GM23248 (cell line): Measurements from ENCODE around the gene OR6B1. TPM values are rescaled to one million over a fixed set of nuclear protein-coding genes. Genes with fewer than 3 reads are reported as not detected.
A peak's percentile ranks its signal among the peaks of the same experiment; 100 is the strongest.

ENCODE experiments used
- DNase-seq: peaks from one replicate; pipeline ENCODE4 v3.0.0-alpha.2; 2015
- H2AFZ ChIP-seq: fragments of 200-600 bp; sonication (generic); 2 replicates; pipeline ENCODE4 v1.6.1; 2016; ENCODE audit warnings: antibody characterized with exemption
- H3F3A ChIP-seq: fragments of 200-600 bp; sonication (generic); 2 replicates; pipeline ENCODE4 v1.6.1; 2016; ENCODE audit warnings: mild to moderate bottlenecking, antibody characterized with exemption, mixed run types; ENCODE audit not compliant: insufficient read depth
- H3K27ac ChIP-seq: fragments of 200-600 bp; sonication (generic); 2 replicates; pipeline ENCODE4 v1.5.1; 2016; ENCODE audit warnings: mild to moderate bottlenecking
- H3K27me3 ChIP-seq: fragments of 200-600 bp; sonication (generic); replicated peaks from 2 replicates; pipeline ENCODE4 v1.6.1; 2016; ENCODE audit warnings: mild to moderate bottlenecking; ENCODE audit not compliant: insufficient read depth
- H3K36me3 ChIP-seq: fragments of 200-600 bp; sonication (generic); 2 replicates; pipeline ENCODE4 v1.6.1; 2016; ENCODE audit warnings: low read depth, mild to moderate bottlenecking
- H3K4me1 ChIP-seq: fragments of 200-600 bp; sonication (generic); 2 replicates; pipeline ENCODE4 v1.6.1; 2016; ENCODE audit warnings: mild to moderate bottlenecking; ENCODE audit not compliant: insufficient read depth
- H3K4me2 ChIP-seq: fragments of 200-600 bp; sonication (generic); one replicate; pipeline ENCODE4 v1.6.1; 2016; ENCODE audit warnings: mild to moderate bottlenecking; ENCODE audit not compliant: unreplicated experiment
- H3K4me3 ChIP-seq: fragments of 200-600 bp; sonication (generic); 2 replicates; pipeline ENCODE4 v1.5.1; 2016; ENCODE audit warnings: mild to moderate bottlenecking
- H3K79me2 ChIP-seq: fragments of 200-600 bp; sonication (generic); 2 replicates; pipeline ENCODE4 v1.6.1; 2016; ENCODE audit warnings: mild to moderate bottlenecking; ENCODE audit not compliant: insufficient read depth
- H3K9ac ChIP-seq: fragments of 200-600 bp; sonication (generic); 2 replicates; pipeline ENCODE4 v1.6.1; 2016; ENCODE audit warnings: mild to moderate bottlenecking
- H3K9me2 ChIP-seq: fragments of 200-600 bp; sonication (generic); 2 replicates; pipeline ENCODE4 v1.6.1; 2016; ENCODE audit warnings: mixed run types, mild to moderate bottlenecking, moderate library complexity; ENCODE audit not compliant: insufficient read depth
- H3K9me3 ChIP-seq: fragments of 200-600 bp; sonication (generic); one replicate; pipeline ENCODE4 v1.6.1; 2017; ENCODE audit warnings: low read depth
- H4K20me1 ChIP-seq: fragments of 200-600 bp; sonication (generic); 2 replicates; pipeline ENCODE4 v1.6.0; 2016; ENCODE audit not compliant: insufficient read depth
- EZH2 ChIP-seq: fragments of 200-600 bp; sonication (generic); IDR thresholded peaks from 2 replicates; pipeline ENCODE4 v1.6.1; 2018; ENCODE audit warnings: antibody characterized with exemption, mild to moderate bottlenecking; ENCODE audit not compliant: insufficient read depth, poor library complexity, severe bottlenecking
- EZH2phosphoT487 ChIP-seq: fragments of 200-600 bp; sonication (generic); IDR thresholded peaks from 2 replicates; pipeline ENCODE4 v1.6.1; 2018; ENCODE audit warnings: antibody characterized with exemption, moderate library complexity, mild to moderate bottlenecking, low read depth; ENCODE audit not compliant: insufficient read depth
- WGBS, 2 experiments: methylation state at CpG; one replicate each; pipeline ENCODE4 v1.1.6; 2015 to 2017; ENCODE audit warnings: low lambda C conversion rate in 2 of 2, low coverage in 1 of 2; ENCODE audit errors: missing lambda C conversion rate in 2 of 2; 5-methylcytosine and 5-hydroxymethylcytosine counted together
- in situ Hi-C: fragments of 300-500 bp; cut with MboI; formaldehyde crosslinking; loops from 2 replicates; pipeline ENCODE4 v1.15.0; 2020
- polyA plus RNA-seq: library from polyadenylated mRNA; unstranded; fragments of >200 nt; fragmentation: Nextera tagmentation; extraction: Ambion mirVana; gene quantifications from 2 replicates; pipeline ENCODE4 v1.2.1, GENCODE V29; 2016
- total RNA-seq: library from RNA; depleted of rRNA; stranded (reverse); fragments of >200 nt; shearing (Covaris generic); gene quantifications from 2 replicates; pipeline ENCODE4 v1.2.3, GENCODE V29; 2014

The OR6B1 gene
- total and polyA plus RNA-seq, 2 experiments from 2014 or later: not detected

- H3F3A ChIP-seq: peaks cover 20% of the 10 kb centered on the region
- no peak overlapping the region for H2AFZ ChIP-seq
- no peaks in the 10 kb centered on the region for H3K9me3 ChIP-seq
- peak overlapping the region; percentile 33 for H3K4me2 ChIP-seq
- H4K20me1 ChIP-seq: no peaks in the 10 kb centered on the region
- H3K27ac ChIP-seq: peak overlapping the region; percentile 22
- no peaks in the 10 kb centered on the region for H3K9me2 ChIP-seq
- H3K27me3 ChIP-seq: no peaks in the 10 kb centered on the region
- H3K4me3 ChIP-seq: no peak overlapping the region
- in situ Hi-C loops: no loop called here
- no peaks in the 10 kb centered on the region for H3K79me2 ChIP-seq
- no peak overlapping the region for H3K9ac ChIP-seq
- TF ChIP-seq EZH2phosphoT487 (no peak), EZH2 (no peak)
- no peaks in the 10 kb centered on the region for H3K36me3 ChIP-seq
- DNase-seq: peak; percentile 74
- WGBS, 2 experiments: 84 to 93% methylated on average over 1 of the region's 1 CpG
- H3K4me1 ChIP-seq: peaks cover 28% of the 10 kb centered on the region
Observed at GRCh38 chr7:143979359-143979758, 20.8 kb upstream of the OR6B1 start.

DNA sequence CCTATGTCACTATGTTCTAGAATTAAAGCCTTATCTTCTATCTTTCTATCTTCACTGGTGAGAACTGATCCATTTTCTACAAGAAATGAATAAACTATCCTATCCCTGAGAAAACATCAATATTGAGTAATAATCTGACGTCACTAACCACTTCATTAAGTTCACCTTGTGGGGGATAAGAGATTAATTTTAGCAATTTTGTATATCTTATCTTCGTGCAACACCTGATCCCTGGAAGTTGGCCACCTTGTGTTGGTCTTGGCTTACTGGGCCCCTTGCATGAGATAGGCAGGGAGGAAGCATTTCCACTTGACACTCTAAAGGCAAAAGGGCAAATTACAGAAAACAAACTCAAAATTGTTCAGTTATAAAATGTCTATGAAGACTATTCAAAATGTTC, 20.1 kb upstream of the OR6B1 start:
- Histone ChIP-seq H3K4me2 (peak overlapping the region; percentile 33), H3K4me1 (peaks cover 28% of the 10 kb centered on the region), H3K9ac (no peak overlapping the region), H3F3A (peaks cover 20% of the 10 kb centered on the region), H3K4me3 (no peak overlapping the region), H2AFZ (no peak overlapping the region), H3K9me3 (no peaks in the 10 kb centered on the region), H3K9me2 (no peaks in the 10 kb centered on the region), H4K20me1 (no peaks in the 10 kb centered on the region), H3K79me2 (no peaks in the 10 kb centered on the region), H3K27me3 (no peaks in the 10 kb centered on the region), H3K27ac (peak overlapping the region; percentile 22), H3K36me3 (no peaks in the 10 kb centered on the region)
- no peak for DNase-seq
- in situ Hi-C loops: no loop called here
- 49% methylated on average over 2 of the region's 2 CpGs for WGBS, 2 experiments
- no peak for TF ChIP-seq EZH2phosphoT487

DNA sequence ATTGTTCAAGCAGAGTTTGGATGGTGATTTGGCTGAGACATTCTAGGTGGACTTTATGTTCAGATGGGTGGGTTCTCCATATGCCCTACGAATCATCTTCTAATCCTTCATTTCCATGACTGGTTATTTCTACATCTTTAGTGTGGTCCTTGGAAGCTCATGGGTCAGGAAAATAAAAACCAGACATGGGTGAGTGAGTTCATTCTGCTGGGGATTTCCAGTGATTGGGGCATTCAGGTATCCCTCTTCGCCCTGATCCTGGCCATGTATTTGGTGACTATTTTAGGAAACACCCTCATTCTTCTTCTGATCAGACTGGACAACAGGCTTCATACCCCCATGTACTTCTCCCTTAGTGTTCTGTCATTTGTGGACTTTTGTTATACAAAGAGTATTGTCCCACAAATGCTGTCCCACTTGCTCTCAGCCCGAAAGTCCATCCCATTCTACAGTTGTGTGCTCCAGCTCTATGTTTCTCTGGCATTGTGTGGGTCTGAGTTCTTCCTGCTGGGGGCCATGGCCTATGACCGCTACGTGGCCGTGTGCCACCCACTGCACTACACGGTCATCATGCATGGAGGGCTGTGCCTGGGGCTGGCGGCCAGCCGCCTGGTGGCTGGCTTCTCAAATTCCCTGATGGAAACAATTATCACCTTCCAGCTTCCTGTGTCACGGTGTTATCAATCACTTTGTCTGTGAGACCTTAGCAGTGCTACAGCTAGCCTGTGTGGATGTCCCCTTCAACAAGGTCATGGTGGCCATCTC, 19.2 kb upstream of the OR6B1 start:
- in situ Hi-C loops: no loop called here
- Histone ChIP-seq H4K20me1 (no peaks in the 10 kb centered on the region), H3K4me2 (no peak overlapping the region), H3K4me3 (no peak overlapping the region), H3K36me3 (no peaks in the 10 kb centered on the region), H3F3A (peaks cover 20% of the 10 kb centered on the region), H3K27ac (no peak overlapping the region), H3K79me2 (no peaks in the 10 kb centered on the region), H3K27me3 (no peaks in the 10 kb centered on the region), H3K9me2 (no peaks in the 10 kb centered on the region), H3K9ac (no peak overlapping the region), H3K4me1 (peaks cover 28% of the 10 kb centered on the region), H3K9me3 (no peaks in the 10 kb centered on the region), H2AFZ (no peak overlapping the region)
- 74 to 77% methylated on average over 10 of the region's 10 CpGs for WGBS, 2 experiments
- DNase-seq: peak; percentile 30
- TF ChIP-seq EZH2phosphoT487 (no peak), EZH2 (no peak)

DNA sequence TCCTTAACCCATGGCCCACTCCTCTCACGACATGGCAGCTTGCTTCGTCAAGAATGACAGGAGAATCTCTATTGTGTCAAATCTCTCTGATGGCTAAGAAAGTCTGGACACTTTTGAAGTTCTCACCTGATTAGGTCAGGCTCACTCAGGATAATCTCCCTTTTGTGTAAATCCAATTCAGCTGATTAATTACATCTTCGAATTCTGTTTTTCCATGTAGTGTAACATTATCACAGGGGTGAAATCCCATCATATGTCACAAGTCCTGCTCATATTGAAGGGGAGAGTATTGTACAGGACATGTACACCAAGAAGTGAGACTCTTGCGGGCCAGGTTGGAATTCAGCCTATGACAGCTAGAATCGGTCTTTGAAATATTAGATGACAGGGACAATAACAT, 16.2 kb upstream of the OR6B1 start:
- no peaks in the 10 kb centered on the region for H3K36me3 ChIP-seq
- H3K4me3 ChIP-seq: no peak overlapping the region
- TF ChIP-seq EZH2: no peak
- no peak for TF ChIP-seq EZH2phosphoT487
- no peaks in the 10 kb centered on the region for H3K9me2 ChIP-seq
- H2AFZ ChIP-seq: no peak overlapping the region
- no peak overlapping the region for H3K27ac ChIP-seq
- 71 to 73% methylated on average over 5 of the region's 5 CpGs for WGBS, 2 experiments
- peaks cover 18% of the 10 kb centered on the region for H3F3A ChIP-seq
- no peaks in the 10 kb centered on the region for H3K27me3 ChIP-seq
- no peak overlapping the region for H3K9ac ChIP-seq
- no peaks in the 10 kb centered on the region for H3K79me2 ChIP-seq
- H3K4me1 ChIP-seq: peaks cover 39% of the 10 kb centered on the region
- no peak for DNase-seq
- H3K9me3 ChIP-seq: no peaks in the 10 kb centered on the region
- H3K4me2 ChIP-seq: no peak overlapping the region
- in situ Hi-C loops: no loop called here
- H4K20me1 ChIP-seq: no peaks in the 10 kb centered on the region

- DNase-seq: no peak
- Histone ChIP-seq H3K4me3 (no peak overlapping the region), H3K27ac (no peak overlapping the region), H3K36me3 (no peaks in the 10 kb centered on the region), H3F3A (peaks cover 10% of the 10 kb centered on the region; the same call in 1 of the 2 replicates), H3K27me3 (no peaks in the 10 kb centered on the region), H3K9ac (no peak overlapping the region), H3K4me1 (peaks cover 22% of the 10 kb centered on the region), H2AFZ (peak overlapping the region; percentile 50; the same call in 1 of the 2 replicates), H3K79me2 (no peaks in the 10 kb centered on the region), H4K20me1 (no peaks in the 10 kb centered on the region), H3K4me2 (no peak overlapping the region), H3K9me2 (no peaks in the 10 kb centered on the region), H3K9me3 (no peaks in the 10 kb centered on the region)
- in situ Hi-C loops: no loop called here
- no peak for TF ChIP-seq EZH2phosphoT487
- TF ChIP-seq EZH2: no peak
Observed at GRCh38 chr7:143987513-143987912, 12.6 kb upstream of the OR6B1 start.
